Right lobe of liver (tissue), 4 donors: ENCODE data around the gene PLEKHG3.

ENCODE experiments used
- POLR2A ChIP-seq: fragments of 450-650 bp; IDR thresholded peaks from one replicate; pipeline ENCODE4 v1.6.1; 2017; ENCODE audit warnings: antibody characterized with exemption, mild to moderate bottlenecking
- TF ChIP-seq, protein P1 (sequence below), 4 donors: fragments of 200-600 bp in 3 of 4; fragments of 450-650 bp in 1 of 4; IDR thresholded peaks; one replicate each; pipeline versions ENCODE4 v1.5.1 to v1.8.0; 2016 to 2022; ENCODE audit warnings: antibody characterized with exemption in 4 of 4, mild to moderate bottlenecking in 2 of 4
- donor health status: DM: no; HTN: no; CAD: no.
- donor health status: DM: no; HTN: no; CAD: no.
- donor health status: DM: no; HTN: yes; CAD: no.

- TF ChIP-seq, protein P1, sequence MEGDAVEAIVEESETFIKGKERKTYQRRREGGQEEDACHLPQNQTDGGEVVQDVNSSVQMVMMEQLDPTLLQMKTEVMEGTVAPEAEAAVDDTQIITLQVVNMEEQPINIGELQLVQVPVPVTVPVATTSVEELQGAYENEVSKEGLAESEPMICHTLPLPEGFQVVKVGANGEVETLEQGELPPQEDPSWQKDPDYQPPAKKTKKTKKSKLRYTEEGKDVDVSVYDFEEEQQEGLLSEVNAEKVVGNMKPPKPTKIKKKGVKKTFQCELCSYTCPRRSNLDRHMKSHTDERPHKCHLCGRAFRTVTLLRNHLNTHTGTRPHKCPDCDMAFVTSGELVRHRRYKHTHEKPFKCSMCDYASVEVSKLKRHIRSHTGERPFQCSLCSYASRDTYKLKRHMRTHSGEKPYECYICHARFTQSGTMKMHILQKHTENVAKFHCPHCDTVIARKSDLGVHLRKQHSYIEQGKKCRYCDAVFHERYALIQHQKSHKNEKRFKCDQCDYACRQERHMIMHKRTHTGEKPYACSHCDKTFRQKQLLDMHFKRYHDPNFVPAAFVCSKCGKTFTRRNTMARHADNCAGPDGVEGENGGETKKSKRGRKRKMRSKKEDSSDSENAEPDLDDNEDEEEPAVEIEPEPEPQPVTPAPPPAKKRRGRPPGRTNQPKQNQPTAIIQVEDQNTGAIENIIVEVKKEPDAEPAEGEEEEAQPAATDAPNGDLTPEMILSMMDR (IDR thresholded peaks at IDR 0.05), result no peak
- TF ChIP-seq POLR2A, result no peak
Observed at GRCh38 chr14:64762044-64763034, 58.1 kb downstream of the PLEKHG3 start.
